Tibial nerve (tissue), 3 donors: ENCODE data around the gene ITCH.

ENCODE experiments used
- POLR2A ChIP-seq, 2 donors: fragments of 450-650 bp; IDR thresholded peaks; one replicate each; pipeline ENCODE4 v1.6.1; 2017; ENCODE audit warnings: antibody characterized with exemption in 2 of 2, mild to moderate bottlenecking in 2 of 2, moderate library complexity in 2 of 2
- TF ChIP-seq, protein P1 (sequence below), 5 experiments: fragments of 200-600 bp in 3 of 5; fragments of 450-650 bp in 2 of 5; sonication (generic) in 3 of 5; IDR thresholded peaks; one replicate each; pipeline ENCODE4 v1.5.1; 2016 to 2019; ENCODE audit warnings: antibody characterized with exemption in 5 of 5, mild to moderate bottlenecking in 3 of 5, moderate library complexity in 2 of 5

DNA sequence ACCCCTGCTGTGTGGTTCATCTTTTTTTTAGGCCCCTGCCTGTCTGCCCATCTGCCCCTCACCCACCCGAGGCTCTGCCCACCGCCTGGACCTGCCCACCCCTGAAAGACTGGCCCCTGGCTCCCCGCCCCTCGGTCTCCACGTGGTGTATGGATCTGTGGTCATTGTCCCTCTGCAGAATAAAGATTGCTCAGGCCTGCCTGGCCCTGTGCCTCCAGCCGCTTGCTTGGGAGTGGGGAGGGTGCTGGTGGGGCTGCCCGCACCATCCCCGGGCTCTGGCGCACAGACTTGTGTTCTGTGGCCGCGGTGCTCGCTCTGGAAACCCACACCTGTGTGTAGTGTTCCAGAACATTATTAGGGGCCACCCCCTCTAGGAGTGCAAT is 197.1 kb downstream of the ITCH start:
- no peak for TF ChIP-seq POLR2A (IDR thresholded peaks at IDR 0.05)
- TF ChIP-seq, protein P1, sequence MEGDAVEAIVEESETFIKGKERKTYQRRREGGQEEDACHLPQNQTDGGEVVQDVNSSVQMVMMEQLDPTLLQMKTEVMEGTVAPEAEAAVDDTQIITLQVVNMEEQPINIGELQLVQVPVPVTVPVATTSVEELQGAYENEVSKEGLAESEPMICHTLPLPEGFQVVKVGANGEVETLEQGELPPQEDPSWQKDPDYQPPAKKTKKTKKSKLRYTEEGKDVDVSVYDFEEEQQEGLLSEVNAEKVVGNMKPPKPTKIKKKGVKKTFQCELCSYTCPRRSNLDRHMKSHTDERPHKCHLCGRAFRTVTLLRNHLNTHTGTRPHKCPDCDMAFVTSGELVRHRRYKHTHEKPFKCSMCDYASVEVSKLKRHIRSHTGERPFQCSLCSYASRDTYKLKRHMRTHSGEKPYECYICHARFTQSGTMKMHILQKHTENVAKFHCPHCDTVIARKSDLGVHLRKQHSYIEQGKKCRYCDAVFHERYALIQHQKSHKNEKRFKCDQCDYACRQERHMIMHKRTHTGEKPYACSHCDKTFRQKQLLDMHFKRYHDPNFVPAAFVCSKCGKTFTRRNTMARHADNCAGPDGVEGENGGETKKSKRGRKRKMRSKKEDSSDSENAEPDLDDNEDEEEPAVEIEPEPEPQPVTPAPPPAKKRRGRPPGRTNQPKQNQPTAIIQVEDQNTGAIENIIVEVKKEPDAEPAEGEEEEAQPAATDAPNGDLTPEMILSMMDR (IDR thresholded peaks at IDR 0.05), result no peak
